ENCODE results near the gene UBE3B.

- TF ChIP-seq CTCF (conservative IDR thresholded peaks at IDR 0.05; ENCODE audit: low read length) (no peak), EZH2phosphoT487 (IDR thresholded peaks at IDR 0.05; ENCODE audit: borderline replicate concordance) (no peak)
Measured at GRCh38 chr12:109559601-109560000, 82.2 kb downstream of the UBE3B start.
